Erythroblast (primary cell): ENCODE results near the gene BLMH.

Experiments used
- DNase-seq, 2 experiments: peaks; one replicate each; lab custom pipeline; 2025; lab: John Stamatoyannopoulos, UW
- GATA1 ChIP-seq: IDR thresholded peaks from 2 replicates; pipeline ENCODE4 v1.6.1; 2011; ENCODE audit warnings: low read depth, mild to moderate bottlenecking, control low read depth, low read length, moderate library complexity
- POLR2A ChIP-seq: IDR thresholded peaks from 2 replicates; pipeline ENCODE4 v1.6.1; 2011; ENCODE audit warnings: mild to moderate bottlenecking, low read length

BLMH gene

GRCh38 chr17:30253312-30253711, 38.4 kb downstream of the BLMH start:
- peak in 1 of 2 experiments; percentile 36 for DNase-seq

GRCh38 chr17:30251931-30252330, 39.8 kb downstream of the BLMH start:
- no peak for TF ChIP-seq GATA1
- TF ChIP-seq POLR2A = no peak
- no peak for DNase-seq

More at GRCh38 chr17:30253312-30253711, 38.4 kb downstream of the BLMH start:
- TF ChIP-seq GATA1 = no peak
- no peak for TF ChIP-seq POLR2A

GRCh38 chr17:30249460-30249859, 42.3 kb downstream of the BLMH start:
- TF ChIP-seq POLR2A (no peak), GATA1 (no peak)
- no peak for DNase-seq

GRCh38 chr17:30248786-30249185, 43.0 kb downstream of the BLMH start:
- DNase-seq = no peak
- TF ChIP-seq POLR2A = no peak
- TF ChIP-seq GATA1 = no peak

GRCh38 chr17:30246460-30246859, 45.3 kb downstream of the BLMH start:
- no peak for DNase-seq
- TF ChIP-seq POLR2A (no peak), GATA1 (no peak)

- DNase-seq = no peak
- TF ChIP-seq POLR2A (no peak), GATA1 (no peak)
Measured at GRCh38 chr17:30244853-30245385, 46.8 kb downstream of the BLMH start.

GRCh38 chr17:30243568-30243967, 48.2 kb downstream of the BLMH start:
- no peak for DNase-seq
- TF ChIP-seq POLR2A (no peak), GATA1 (no peak)

- no peak for DNase-seq
Measured at GRCh38 chr17:30243002-30243401, 48.7 kb downstream of the BLMH start.

GRCh38 chr17:30241051-30241450, 50.7 kb downstream of the BLMH start:
- TF ChIP-seq POLR2A = no peak
- no peak for TF ChIP-seq GATA1
- no peak for DNase-seq

More at GRCh38 chr17:30243002-30243401, 48.7 kb downstream of the BLMH start:
- no peak for TF ChIP-seq GATA1
- no peak for TF ChIP-seq POLR2A

- TF ChIP-seq POLR2A = no peak
- no peak for TF ChIP-seq GATA1
- no peak for DNase-seq
Measured at GRCh38 chr17:30240177-30240576, 51.6 kb downstream of the BLMH start.

- no peak for DNase-seq
- no peak for TF ChIP-seq GATA1
- TF ChIP-seq POLR2A = no peak
Measured at GRCh38 chr17:30239089-30239462, 52.7 kb downstream of the BLMH start.

- no peak for DNase-seq
- TF ChIP-seq POLR2A (no peak), GATA1 (no peak)
Measured at GRCh38 chr17:30238387-30239088, 53.2 kb downstream of the BLMH start.

GRCh38 chr17:30238003-30238344, 53.8 kb downstream of the BLMH start:
- no peak for DNase-seq
- no peak for TF ChIP-seq POLR2A
- TF ChIP-seq GATA1 = no peak

- no peak for DNase-seq
Measured at GRCh38 chr17:30237296-30238002, 54.3 kb downstream of the BLMH start.

More at GRCh38 chr17:30237296-30238002, 54.3 kb downstream of the BLMH start:
- no peak for TF ChIP-seq GATA1
- TF ChIP-seq POLR2A = no peak
